Fibroblast of upper back skin (primary cell): ENCODE measurements around the gene ABCB10.
"Not testable (repeated sequence)": the region's sequence is repeated elsewhere in the genome, so short reads cannot be mapped to it uniquely, and the experiment has no call there.

ENCODE experiments used
- DNase-seq: peaks from one replicate; pipeline ENCODE4 v3.0.0-alpha.2; 2013

The ABCB10 gene

DNA sequence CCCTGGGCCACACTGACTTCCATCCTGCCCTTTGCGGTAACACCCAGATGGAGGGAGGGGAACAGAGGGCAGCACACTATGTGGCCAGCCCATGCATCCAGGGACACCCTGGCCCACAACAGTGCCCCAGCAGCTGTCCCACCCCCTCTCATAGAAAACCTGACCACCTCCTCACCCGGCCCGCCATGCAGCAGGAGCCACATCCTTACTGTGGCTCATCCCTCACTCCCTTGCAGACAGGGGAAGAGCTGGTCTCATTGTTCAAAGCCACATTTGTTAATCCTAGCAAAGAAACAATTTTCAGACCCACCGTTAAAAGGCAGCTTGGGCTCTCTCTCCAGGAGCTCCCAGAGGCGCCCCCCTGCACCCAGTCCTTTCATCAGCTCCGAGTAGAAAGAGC, 27.2 kb downstream of the ABCB10 start:
- DNase-seq = no peak

- no peak for DNase-seq
Measured at GRCh38 chr1:229529639-229530038, 28.9 kb downstream of the ABCB10 start.

- no peak for DNase-seq
Measured at GRCh38 chr1:229526695-229527094, 31.8 kb downstream of the ABCB10 start.

DNA sequence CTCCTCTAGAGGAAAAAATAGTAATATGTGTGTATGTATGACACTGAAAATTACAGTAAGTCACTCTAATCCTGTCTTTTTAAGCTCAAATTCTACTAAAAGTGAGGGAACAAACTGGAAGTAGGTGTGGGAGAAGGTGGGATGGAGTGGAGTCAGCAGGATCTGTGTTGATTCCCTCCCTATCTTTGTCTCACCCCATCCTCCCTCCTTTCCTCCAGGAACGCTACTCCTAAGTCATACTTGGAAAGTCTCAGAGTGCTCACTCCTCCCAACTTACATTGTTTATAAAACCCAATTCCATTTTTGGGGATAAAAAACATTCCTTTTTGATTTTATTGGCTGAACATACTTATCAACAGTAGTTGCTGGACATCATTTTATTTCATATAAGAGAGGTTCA, 35.5 kb downstream of the ABCB10 start:
- no peak for DNase-seq

- peak; percentile 73 for DNase-seq
Measured at GRCh38 chr1:229514578-229515275, 43.8 kb downstream of the ABCB10 start.

DNA sequence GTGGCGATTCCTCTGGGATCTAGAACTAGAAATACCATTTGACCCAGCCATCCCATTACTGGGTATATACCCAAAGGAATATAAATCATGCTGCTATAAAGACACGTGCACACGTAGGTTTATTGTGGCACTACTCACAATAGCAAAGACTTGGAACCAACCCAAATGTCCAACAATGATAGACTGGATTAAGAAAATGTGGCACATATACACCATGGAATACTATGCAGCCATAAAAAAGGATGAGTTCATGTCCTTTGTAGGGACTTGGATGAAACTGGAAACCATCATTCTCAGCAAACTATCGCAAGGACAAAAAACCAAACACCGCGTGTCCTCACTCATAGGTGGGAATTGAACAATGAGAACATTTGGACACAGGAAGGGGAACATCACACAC, 46.9 kb downstream of the ABCB10 start:
- not testable (repeated sequence) for DNase-seq

DNA sequence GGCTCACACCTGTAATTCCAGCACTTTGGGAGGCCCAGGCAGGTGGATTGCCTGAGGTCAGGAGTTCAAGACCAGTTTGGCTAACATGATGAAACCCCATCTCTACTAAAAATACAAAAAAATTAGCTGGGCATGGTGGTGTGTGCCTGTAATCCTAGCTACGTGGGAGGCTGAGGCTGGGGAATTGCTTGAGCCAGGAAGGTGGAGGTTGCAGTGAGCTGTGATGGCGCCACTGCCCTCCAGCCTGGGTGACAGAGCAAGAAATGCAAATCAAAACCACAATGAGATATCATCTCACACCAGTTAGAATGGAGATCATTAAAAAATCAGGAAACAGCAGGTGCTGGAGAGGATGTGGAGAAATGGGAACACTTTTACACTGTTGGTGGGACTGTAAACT, 47.3 kb downstream of the ABCB10 start:
- DNase-seq = not testable (repeated sequence)

DNA sequence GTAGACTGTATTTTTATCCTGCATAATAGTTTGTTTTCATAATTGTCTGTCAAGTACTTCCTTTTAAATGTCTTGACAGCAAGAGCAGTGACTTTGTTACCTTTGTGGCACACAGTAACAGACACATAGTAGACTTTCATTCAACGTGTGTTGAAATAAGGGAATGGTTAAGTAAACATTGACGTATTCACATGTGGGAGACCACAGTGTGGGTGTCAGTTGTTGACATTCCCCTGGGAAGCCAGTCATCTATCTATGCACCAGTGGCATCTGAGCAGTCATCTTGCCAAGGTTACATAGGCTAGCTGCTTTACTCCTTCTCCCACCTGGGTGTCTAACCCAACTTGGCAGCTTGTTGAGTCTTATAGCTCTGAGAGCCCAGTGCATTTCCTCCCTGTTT, 48.9 kb downstream of the ABCB10 start:
- no peak for DNase-seq

DNA sequence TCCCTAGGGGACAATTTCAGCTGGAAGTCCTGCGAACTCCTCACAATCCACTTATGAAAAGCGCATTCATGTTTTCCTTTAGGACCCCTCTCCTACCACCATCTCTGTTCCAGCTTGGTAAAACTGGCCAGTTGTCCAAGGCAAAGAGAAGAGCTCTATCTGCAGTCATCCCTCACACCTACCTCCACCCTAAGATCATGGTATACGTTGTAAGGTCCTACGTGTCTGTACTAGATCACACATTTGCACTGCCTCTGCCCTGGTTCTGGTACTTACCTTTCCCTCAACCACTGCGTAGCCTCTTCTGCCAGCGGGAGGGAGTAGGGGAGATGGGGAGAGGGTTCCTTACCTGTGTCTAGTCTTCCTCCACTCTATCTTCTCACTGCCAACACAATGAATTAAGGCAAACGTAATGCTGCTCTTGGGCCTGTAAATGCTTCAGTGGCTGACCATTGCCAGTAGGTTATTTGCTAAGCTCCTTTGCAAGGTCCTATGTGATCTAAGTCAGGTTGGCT, 49.6 kb downstream of the ABCB10 start:
- DNase-seq = no peak

DNA sequence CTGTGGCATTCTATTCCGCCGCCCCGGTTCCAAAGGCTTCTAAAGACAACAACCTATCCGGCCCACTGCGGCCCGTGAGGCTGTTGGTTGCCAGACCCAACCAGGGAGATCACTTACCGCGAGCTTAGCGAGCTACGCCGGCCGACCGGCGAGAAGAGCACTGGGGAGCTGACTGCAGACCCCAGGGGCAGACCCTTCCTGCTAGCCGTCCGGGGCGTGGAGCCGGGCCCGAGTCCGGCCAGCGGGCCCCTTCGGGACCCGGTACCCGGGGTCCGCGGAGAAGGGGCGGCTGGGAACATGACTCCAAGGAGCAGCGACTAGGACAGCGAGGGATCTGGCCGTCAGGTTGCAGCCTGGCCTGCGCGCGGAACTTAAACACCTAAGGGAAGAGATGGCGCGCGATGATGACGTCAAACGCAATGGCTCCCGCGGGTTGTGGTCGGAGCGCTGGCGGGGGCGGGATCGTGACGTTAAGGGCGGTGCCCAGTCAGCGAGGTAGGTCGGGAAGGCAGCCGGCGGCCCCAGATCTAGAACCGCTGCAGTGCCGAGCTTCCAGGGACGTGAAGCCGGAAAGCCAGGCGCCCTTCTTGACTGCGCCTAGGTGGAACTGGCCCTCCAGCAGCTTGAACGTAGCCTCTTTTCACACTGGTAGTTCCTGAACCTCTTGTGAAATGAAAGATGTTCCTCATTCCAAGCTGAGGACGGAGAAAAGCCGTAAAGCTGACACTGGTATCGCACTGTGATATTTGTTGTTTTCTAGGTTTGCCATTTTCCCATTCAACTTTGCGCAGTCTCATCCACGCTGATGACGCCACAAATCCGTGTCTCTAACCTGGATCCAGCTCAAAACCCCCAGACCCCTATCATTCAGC, 50.3 kb downstream of the ABCB10 start, which contains the start of gene NUP133:
Gene NUP133 (minus strand): TSS at position 391 of the 872 bp plus-strand sequence. CDS start 92 bp downstream, at position 299.
- peak; percentile 98 for DNase-seq

GRCh38 chr1:229507502-229507901, 51.0 kb downstream of the ABCB10 start:
- DNase-seq = no peak

DNA sequence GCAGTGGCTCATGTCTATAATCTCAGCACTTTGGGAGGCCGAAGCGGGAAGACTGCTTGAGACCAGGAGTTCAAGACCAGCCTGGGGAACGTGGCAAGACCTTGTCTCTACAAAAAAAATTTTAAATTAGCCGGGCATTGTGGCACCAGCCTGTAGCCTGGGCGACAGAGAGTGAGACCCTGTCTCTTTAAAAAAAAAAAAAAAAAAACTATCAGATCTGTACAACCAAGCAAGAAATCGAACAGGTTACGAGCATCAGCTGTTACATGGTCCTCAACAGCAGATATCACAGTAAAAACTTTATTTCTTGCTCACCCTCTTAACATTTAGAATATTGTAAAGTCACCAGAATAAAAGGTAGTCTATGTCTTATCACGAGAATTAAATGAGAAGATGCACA, 51.9 kb downstream of the ABCB10 start:
- no peak for DNase-seq

- DNase-seq = no peak
Measured at GRCh38 chr1:229495782-229496181, 62.7 kb downstream of the ABCB10 start.

GRCh38 chr1:229487181-229487580, 71.3 kb downstream of the ABCB10 start:
- DNase-seq = no peak

GRCh38 chr1:229485318-229485717, 73.2 kb downstream of the ABCB10 start:
- no peak for DNase-seq

DNA sequence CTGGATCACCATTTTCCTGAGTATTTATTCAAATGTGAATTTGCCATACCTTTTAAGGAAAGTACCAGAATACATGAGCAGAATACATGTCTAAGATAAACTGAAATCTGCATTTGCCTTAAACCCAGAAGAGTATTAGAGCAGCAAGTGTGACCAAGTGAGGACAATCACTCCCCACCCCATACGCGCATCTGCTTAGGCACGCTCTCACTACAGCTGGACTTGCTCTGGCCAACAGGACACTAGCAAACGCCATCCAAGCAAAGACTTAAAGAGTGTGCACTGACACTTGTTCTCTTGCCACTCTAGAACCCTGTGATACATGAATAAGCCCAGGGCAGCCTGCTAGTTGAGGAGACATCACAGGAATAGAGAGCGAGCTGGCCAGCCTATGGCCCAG, 76.0 kb downstream of the ABCB10 start:
- DNase-seq = no peak

DNA sequence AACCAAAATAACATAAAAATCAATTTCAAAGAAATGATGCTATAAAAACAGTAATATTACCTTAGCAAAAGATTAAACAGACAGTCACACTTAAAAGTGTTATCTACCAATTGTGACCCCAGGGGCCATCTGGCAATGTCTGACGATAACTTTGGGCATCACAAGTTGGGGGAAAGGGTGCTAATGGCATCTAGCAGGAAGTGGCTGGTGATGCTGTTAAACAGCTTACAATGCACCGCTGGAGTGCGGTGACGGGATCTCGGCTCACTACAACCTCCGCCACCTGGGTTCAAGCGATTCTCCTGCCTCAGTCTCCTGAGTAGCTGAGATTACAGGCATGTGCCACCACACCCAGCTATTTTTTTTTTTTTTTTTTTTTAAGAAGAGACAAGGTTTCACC, 78.0 kb downstream of the ABCB10 start:
- DNase-seq = no peak

DNA sequence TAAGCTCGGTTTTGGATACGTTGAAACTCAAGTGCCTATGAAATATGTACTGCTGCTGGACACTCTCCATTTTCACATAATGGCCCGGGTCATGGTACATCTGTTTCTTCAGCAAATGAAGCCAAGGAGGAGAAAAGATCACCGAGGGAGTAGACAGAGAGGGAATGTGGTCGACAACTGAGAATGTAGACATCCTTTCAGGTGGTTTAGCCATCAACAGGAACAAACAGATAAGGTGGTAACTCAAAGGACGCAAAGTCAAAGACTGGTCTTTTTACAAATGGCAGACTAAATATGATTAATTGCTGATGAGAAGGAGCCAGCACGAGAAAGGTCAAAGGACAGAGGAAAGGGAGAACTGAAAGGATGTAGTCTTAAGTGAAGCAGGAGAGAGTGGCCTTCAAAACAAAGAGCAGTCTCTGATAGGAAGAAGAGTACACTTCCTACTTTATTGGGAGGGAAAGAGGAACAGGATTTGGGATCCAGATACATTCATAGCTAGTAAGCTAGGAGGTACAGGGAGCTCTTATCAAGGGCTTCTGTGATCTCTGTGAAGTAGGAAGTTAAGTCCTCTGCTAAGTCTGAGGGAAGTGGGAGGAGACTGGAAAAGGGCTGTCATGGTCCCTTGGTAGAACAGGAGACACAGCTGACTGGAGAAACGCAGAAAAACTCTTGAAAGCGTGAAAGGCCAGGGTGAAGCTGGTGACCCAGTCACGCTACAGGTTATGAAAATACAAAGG, 78.7 kb downstream of the ABCB10 start:
- no peak for DNase-seq

DNA sequence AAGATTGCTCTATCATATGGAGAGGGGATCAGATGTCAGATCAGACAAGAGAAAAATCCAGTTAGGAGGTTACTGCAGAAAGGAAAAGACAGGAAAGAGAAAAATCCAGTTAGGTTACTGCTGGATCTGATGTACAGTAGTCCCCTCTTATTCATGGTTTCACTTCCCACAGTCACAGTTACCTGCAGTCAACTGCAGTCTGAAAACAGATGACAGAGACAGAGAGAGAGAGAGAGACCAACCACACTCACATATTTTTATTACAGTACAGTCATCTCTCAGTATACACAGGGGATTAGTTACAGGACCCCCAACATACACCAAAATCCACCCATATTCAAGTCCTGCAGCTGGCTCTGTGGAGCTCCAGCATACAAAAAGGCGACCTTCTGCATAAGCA, 79.7 kb downstream of the ABCB10 start:
- DNase-seq = no peak

DNA sequence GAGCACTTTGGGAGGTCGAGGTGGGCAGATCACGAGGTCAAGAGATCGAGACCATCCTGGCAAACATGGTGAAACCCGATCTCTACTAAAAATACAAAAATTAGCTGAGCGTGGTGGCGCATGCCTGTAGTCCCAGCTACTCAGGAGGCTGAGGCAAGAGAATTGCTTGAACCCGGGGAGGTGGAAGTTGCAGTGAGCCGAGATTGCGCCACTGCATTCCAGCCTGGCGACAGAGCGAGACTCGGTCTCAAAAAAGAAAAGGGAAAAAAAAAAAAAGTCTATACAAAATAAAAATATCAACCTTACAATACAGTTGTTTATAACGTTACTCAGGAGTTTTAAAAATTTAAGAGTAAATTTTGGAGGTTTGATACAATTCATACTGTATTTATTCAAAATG, 82.6 kb downstream of the ABCB10 start:
- not testable (repeated sequence) for DNase-seq

GRCh38 chr1:229474509-229474908, 84.0 kb downstream of the ABCB10 start:
- no peak for DNase-seq

GRCh38 chr1:229471175-229471574, 87.3 kb downstream of the ABCB10 start:
- DNase-seq = no peak

- DNase-seq = no peak
Measured at GRCh38 chr1:229470406-229471043, 88.0 kb downstream of the ABCB10 start.
